ENCODE results near the gene AP5S1. TPM values are rescaled to one million over a fixed set of nuclear protein-coding genes. Genes with fewer than 3 reads are reported as not detected.
"Not testable (repeated sequence)": the region's sequence is repeated elsewhere in the genome, so short reads cannot be mapped to it uniquely, and the experiment has no call there.

AP5S1 gene
- total RNA-seq, 2 experiments from 2014 or later = 11.1 to 11.7 TPM

- Mint-ChIP-seq H3K36me3 (no peaks in the 10 kb centered on the region), H3K4me3 (no peak overlapping the region), H3K4me1 (no peaks in the 10 kb centered on the region), H3K9me3 (no peaks in the 10 kb centered on the region), H3K27ac (no peak overlapping the region), H3K27me3 (no peaks in the 10 kb centered on the region)
- DNase-seq = no peak
Observed at GRCh38 chr20:3836132-3836531, 15.8 kb downstream of the AP5S1 start.

DNA sequence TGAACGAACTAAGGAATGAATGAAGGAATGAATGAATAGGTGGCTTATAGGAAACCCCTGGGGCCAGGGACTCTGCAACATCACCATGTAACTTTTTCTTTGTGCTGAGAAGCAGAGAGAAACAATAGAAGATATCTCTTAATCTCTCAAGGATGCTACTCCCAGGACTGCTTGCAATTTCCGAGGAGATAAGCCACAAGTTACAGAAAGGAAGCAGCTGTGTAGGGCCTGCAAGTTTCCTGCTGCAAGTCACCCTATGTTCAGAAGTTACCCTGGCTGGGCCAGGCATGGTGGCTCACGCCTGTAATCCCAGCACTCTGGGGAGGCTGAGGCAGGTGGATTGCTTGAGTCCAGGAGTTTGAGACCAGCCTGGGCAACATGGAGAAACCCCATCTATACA is 19.0 kb downstream of the AP5S1 start:
- no peak for DNase-seq
- Mint-ChIP-seq H3K4me3 (no peak overlapping the region), H3K9me3 (no peaks in the 10 kb centered on the region), H3K27ac (no peak overlapping the region), H3K27me3 (no peaks in the 10 kb centered on the region), H3K4me1 (no peaks in the 10 kb centered on the region), H3K36me3 (no peaks in the 10 kb centered on the region)

- not testable (repeated sequence) for H3K27ac Mint-ChIP-seq, H3K36me3 Mint-ChIP-seq, H3K27me3 Mint-ChIP-seq, H3K9me3 Mint-ChIP-seq, H3K4me1 Mint-ChIP-seq, H3K4me3 Mint-ChIP-seq, DNase-seq
Observed at GRCh38 chr20:3840201-3840600, 19.9 kb downstream of the AP5S1 start.

- Mint-ChIP-seq H3K27me3 (no peaks in the 10 kb centered on the region), H3K27ac (no peak overlapping the region), H3K4me1 (peaks cover 8% of the 10 kb centered on the region), H3K36me3 (peaks cover 3% of the 10 kb centered on the region), H3K9me3 (no peaks in the 10 kb centered on the region), H3K4me3 (no peak overlapping the region)
- no peak for DNase-seq
Observed at GRCh38 chr20:3842348-3842930, 22.1 kb downstream of the AP5S1 start.

DNA sequence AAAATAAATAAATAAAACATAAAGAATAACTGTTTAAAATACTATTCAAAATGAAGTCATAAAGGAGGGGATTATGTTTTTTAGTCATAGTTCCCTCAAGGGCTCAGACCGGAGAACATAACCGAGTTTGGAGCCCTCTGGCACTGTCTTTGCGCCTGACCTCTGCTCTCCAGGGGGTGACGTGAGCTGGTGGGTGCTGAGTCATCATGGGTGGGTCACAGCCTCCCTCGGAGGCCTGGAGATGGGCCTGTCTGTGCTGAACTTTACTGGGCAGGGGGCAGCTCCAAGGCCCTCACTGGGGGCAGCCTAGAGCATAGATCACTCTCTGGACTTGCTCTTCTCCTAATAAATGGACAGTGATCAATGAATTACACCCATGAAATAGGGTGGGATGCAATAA is 23.1 kb downstream of the AP5S1 start:
- no peak for DNase-seq
- peaks cover 14% of the 10 kb centered on the region for H3K4me1 Mint-ChIP-seq
- H3K4me3 Mint-ChIP-seq = no peak overlapping the region
- no peaks in the 10 kb centered on the region for H3K27me3 Mint-ChIP-seq
- no peak overlapping the region for H3K27ac Mint-ChIP-seq
- H3K9me3 Mint-ChIP-seq = no peaks in the 10 kb centered on the region
- H3K36me3 Mint-ChIP-seq = peaks cover 3% of the 10 kb centered on the region

DNA sequence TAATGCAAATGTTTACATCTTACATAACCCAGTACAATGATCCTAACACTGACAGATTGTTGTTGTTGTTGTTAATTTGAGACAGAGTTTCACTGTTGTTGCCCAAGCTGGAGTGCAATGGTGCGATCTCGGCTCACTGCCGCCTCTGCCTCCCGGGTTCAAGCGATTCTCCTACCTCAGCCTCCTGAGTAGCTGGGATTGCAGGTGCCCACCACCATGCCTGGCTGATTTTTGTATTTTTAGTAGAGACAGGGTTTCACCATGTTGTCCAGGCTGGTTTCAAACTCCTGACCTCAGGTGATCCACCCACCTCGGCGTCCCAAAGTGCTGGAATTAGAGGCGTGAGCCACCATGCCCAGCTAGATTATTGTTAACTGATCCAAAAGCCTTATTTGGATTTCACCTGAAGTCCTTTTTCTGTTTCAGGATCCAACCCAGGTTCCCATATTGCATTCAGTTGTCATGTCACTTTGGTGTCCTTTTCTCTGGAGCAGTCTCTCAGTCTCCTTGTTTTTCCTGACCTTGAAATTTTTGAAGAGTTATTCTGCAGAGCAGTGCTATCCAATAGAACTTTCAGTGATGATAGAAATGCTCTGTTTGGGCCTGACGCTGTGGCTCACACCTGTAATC is 23.8 kb downstream of the AP5S1 start:
- not testable (repeated sequence) for H3K27ac Mint-ChIP-seq, H3K27me3 Mint-ChIP-seq, H3K36me3 Mint-ChIP-seq, H3K4me3 Mint-ChIP-seq, DNase-seq, H3K9me3 Mint-ChIP-seq
- H3K4me1 Mint-ChIP-seq = peaks cover 19% of the 10 kb centered on the region

DNA sequence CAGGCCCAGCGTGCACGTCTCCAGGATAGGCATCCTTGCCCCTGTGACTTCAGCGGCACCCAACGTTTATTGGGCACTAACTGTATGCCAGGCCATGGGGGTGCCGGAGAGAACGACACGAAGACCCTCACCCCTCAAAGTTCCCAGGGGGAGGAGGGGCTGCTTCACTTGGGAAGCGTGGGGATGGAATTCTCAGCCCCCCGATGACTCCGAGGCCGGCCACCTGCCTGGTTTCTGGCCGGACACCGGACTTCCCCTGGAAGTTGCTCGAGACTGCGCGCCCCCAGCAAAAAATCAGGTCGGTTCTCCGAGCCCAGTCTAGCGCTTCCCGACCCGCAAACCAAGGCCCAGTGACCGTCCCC is 26.0 kb downstream of the AP5S1 start:
- H3K4me1 Mint-ChIP-seq = peaks cover 19% of the 10 kb centered on the region
- peak overlapping the region; percentile 86 for H3K4me3 Mint-ChIP-seq
- H3K27me3 Mint-ChIP-seq = no peaks in the 10 kb centered on the region
- peaks cover 6% of the 10 kb centered on the region for H3K36me3 Mint-ChIP-seq
- no peaks in the 10 kb centered on the region for H3K9me3 Mint-ChIP-seq
- no peak for DNase-seq
- H3K27ac Mint-ChIP-seq = peak overlapping the region; percentile 90

DNA sequence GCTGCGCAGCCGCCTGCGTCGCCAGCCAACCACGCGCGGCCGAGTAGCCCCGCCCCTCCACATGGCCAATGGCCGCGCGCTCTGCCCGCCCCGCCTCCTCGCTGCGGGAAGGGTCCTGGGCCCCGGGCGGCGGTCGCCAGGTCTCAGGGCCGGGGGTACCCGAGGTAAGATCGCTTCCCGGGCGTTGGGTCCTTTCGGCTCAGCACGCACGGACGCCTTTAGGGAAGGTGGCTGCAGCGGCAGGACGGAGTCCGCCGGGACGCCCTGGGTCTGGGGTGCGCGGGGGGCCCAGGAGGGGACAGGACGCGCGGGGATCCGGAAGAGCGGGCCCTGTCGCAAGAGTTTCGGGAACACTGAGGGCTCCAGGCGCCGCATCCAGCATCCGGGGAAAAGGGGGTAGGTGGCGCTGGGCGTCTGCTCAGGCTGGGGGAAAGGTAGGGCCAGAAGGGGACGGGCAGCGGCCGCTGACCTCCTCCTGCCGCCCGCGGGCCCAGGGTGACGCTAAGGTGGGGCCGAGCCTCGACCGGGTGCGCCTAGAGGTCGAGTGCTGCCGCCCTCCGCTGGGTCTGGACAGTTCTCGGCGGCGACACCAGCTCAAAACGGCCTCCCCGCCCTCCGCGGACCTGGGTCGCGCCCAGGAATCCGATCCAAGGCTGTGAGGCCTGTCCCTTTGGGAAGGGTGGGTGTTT is 26.5 kb downstream of the AP5S1 start, which contains the start of gene MAVS:
Gene MAVS, plus strand, starts transcription at position 95 of the 689 bp plus-strand sequence. CDS start 7,791 bp downstream, outside the sequence.
- Mint-ChIP-seq H3K36me3 (peaks cover 6% of the 10 kb centered on the region), H3K4me1 (peaks cover 19% of the 10 kb centered on the region), H3K27me3 (no peaks in the 10 kb centered on the region), H3K9me3 (no peaks in the 10 kb centered on the region), H3K27ac (peak within 1 kb of the TSS; percentile 90), H3K4me3 (peak within 1 kb of the TSS; percentile 86)
- DNase-seq = peak; percentile 92

DNA sequence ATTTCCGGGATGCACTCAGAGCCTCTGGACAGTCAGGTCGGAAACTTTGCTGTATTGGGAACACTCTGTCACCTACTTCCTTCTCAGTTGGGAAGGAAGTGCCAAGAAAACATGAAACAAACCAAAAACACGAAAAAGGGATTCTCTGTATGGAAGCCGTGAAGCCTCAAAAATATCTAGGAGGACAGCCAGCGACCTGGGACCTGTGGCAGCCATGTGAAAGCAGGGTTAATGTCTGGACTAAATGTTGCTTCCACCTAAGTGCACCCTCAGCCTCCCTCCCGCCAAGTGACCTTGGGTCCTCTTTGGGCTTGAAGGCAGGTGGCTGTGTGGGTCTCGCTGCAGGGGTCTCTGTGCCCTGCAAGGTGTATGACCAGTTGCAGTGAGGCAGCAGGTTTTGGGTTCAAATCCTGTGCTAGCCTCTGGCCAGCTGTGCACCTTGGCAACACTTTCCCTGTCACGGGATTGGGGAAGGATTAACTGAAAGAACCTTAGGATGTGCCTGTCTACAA is 27.1 kb downstream of the AP5S1 start:
- no peak for DNase-seq
- Mint-ChIP-seq H3K9me3 (no peaks in the 10 kb centered on the region), H3K4me3 (peak overlapping the region; percentile 86), H3K27ac (peak overlapping the region; percentile 90), H3K36me3 (peaks cover 6% of the 10 kb centered on the region), H3K4me1 (peaks cover 19% of the 10 kb centered on the region), H3K27me3 (no peaks in the 10 kb centered on the region)

DNA sequence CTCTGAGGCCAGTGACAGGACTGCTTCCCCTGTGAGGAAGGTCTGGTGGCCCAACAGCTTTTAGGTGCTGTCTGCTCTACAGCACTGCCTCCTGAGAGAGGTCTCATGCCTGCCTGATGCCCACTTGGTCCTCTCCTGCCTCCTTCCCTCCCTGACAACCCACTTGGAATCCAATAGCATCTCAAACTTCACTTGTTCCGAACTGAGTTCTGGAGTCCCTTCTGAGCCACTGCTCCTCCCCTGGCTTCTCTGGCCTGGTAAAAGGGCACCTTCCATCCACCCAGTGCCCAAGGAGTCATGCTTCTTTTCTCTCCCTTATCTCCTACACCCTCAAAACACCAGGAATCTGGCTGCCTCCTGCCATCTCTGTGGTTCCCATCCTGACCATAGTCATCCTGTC is 28.2 kb downstream of the AP5S1 start:
- Mint-ChIP-seq H3K9me3 (no peaks in the 10 kb centered on the region), H3K27me3 (no peaks in the 10 kb centered on the region), H3K27ac (no peak overlapping the region), H3K36me3 (peaks cover 6% of the 10 kb centered on the region), H3K4me3 (peak overlapping the region; percentile 42), H3K4me1 (peaks cover 19% of the 10 kb centered on the region)
- DNase-seq = no peak

DNA sequence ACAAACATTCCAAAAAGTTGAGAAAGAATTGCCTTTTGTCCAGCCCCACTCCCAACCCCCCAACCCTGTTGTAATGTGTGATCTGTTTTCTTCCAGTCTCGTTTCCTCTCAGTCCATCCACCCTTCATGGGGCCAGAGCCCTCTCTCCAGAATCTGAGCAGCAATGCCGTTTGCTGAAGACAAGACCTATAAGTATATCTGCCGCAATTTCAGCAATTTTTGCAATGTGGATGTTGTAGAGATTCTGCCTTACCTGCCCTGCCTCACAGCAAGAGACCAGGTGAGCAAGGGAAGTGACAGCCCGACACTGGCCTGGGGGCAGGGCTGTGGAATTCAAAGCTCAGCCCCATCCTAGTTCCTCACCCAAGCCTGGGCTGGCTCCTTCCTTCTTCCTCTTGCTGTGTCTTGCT is 34.1 kb downstream of the AP5S1 start:
- Mint-ChIP-seq H3K36me3 (peaks cover 11% of the 10 kb centered on the region), H3K27ac (no peak overlapping the region), H3K9me3 (no peaks in the 10 kb centered on the region), H3K27me3 (no peaks in the 10 kb centered on the region), H3K4me1 (peaks cover 4% of the 10 kb centered on the region), H3K4me3 (no peak overlapping the region)
- DNase-seq = no peak

DNA sequence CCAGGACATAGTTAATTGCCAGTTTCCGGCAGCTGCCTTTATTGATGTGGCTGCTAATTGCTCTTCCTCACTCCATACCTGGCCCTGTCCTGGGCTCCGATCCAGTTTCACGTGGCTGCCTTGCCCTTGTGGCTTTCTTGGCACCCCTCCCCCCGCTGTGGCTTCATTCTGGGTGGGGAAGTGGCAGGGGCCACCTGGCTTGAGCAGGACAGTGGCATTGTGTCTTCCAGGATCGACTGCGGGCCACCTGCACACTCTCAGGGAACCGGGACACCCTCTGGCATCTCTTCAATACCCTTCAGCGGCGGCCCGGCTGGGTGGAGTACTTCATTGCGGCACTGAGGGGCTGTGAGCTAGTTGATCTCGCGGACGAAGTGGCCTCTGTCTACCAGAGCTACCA is 37.1 kb downstream of the AP5S1 start:
- no peak overlapping the region for H3K4me3 Mint-ChIP-seq
- peaks cover 4% of the 10 kb centered on the region for H3K4me1 Mint-ChIP-seq
- H3K9me3 Mint-ChIP-seq = no peaks in the 10 kb centered on the region
- H3K27ac Mint-ChIP-seq = no peak overlapping the region
- peaks cover 27% of the 10 kb centered on the region for H3K36me3 Mint-ChIP-seq
- no peaks in the 10 kb centered on the region for H3K27me3 Mint-ChIP-seq
- DNase-seq = no peak

DNA sequence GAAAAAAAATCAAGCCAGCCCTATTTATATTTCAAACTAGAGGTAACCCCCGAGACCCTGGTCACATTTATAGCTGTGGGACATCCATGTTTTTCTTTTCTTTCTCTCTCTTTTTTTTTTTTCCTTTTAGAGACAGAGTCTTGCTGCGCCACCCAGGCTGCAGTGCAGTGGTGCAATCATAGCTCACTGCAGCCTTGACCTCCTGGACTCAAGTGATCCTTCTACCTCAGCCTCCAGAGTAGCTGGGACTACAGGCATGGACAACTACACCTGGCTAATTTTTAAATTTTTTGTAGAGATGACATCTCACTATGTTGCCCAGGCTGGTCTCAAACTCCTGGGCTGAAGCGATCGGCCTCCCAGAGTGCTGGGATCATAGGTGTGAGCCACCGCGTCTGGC is 38.3 kb downstream of the AP5S1 start:
- Mint-ChIP-seq H3K27me3 (no peaks in the 10 kb centered on the region), H3K36me3 (peaks cover 32% of the 10 kb centered on the region), H3K4me3 (no peak overlapping the region), H3K4me1 (peaks cover 4% of the 10 kb centered on the region), H3K27ac (no peak overlapping the region), H3K9me3 (no peaks in the 10 kb centered on the region)
- no peak for DNase-seq

- Mint-ChIP-seq H3K4me1 (no peaks in the 10 kb centered on the region), H3K27ac (no peak overlapping the region), H3K9me3 (no peaks in the 10 kb centered on the region), H3K36me3 (peaks cover 22% of the 10 kb centered on the region), H3K27me3 (no peaks in the 10 kb centered on the region), H3K4me3 (no peak overlapping the region)
- no peak for DNase-seq
Observed at GRCh38 chr20:3861191-3861590, 40.8 kb downstream of the AP5S1 start.

DNA sequence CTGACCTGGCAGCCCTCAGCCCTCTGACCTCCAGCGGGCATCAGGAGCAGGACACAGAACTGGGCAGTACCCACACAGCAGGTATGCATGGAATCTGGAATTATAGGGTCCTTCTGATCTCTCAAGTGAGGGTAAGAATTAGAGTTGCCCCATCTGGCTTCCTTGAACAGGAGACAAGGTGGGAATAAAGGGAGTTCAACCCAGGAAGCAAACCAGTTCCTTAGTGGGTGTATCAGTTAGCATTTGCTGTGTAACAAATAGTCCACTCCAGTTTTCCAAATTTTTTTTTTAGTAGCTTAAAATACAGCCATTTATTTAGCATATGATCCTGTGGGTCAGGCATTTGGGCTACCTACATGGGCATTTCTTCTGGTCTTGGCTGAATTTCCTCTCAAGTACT is 42.0 kb downstream of the AP5S1 start:
- Mint-ChIP-seq H3K4me1 (no peaks in the 10 kb centered on the region), H3K36me3 (peaks cover 25% of the 10 kb centered on the region), H3K4me3 (no peak overlapping the region), H3K27ac (no peak overlapping the region), H3K9me3 (no peaks in the 10 kb centered on the region), H3K27me3 (no peaks in the 10 kb centered on the region)
- DNase-seq = no peak
